ENCODE measurements around the gene RPL10A.

DNA sequence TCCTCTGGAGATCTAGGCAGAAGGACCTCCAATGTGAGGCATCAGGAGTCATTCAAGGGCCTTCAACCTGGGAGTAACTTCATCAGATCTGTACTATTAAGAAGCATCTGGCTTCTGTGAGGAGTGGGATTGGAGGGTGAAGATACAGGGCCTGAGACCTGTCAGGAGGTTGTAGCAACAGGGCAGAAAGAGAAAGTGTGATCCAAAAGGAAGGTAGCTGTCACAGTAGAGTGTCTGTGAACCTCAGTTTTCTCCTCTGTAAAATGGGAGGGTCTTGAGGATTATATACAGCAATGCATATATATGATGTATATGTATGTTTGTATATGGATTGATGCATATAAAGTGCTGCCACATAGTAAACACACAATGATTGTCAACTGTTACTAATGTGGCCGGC is 2.6 kb upstream of the RPL10A start:
- no peak for TF ChIP-seq EZH2phosphoT487 (IDR thresholded peaks at IDR 0.05; ENCODE audit: borderline replicate concordance, low read depth, low read length)
- TF ChIP-seq, protein P1, sequence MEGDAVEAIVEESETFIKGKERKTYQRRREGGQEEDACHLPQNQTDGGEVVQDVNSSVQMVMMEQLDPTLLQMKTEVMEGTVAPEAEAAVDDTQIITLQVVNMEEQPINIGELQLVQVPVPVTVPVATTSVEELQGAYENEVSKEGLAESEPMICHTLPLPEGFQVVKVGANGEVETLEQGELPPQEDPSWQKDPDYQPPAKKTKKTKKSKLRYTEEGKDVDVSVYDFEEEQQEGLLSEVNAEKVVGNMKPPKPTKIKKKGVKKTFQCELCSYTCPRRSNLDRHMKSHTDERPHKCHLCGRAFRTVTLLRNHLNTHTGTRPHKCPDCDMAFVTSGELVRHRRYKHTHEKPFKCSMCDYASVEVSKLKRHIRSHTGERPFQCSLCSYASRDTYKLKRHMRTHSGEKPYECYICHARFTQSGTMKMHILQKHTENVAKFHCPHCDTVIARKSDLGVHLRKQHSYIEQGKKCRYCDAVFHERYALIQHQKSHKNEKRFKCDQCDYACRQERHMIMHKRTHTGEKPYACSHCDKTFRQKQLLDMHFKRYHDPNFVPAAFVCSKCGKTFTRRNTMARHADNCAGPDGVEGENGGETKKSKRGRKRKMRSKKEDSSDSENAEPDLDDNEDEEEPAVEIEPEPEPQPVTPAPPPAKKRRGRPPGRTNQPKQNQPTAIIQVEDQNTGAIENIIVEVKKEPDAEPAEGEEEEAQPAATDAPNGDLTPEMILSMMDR (conservative IDR thresholded peaks at IDR 0.05; ENCODE audit: low read length), result no peak
